PC-3 (cell line): ENCODE results near the gene CAPN5. TPM values are rescaled to one million over a fixed set of nuclear protein-coding genes. Genes with fewer than 3 reads are reported as not detected.

Experiments
- ATAC-seq: fragments of 200-7000 bp; cut with Tn5 transposase; 2 replicates; pipeline ENCODE4 v1.9.1; 2020; ENCODE audit warnings: mild to moderate bottlenecking, moderate library complexity
- BruUV-seq: library from RNA; stranded (reverse); fragments of 400-500 nt; replicated peaks from 2 replicates; lab custom pipeline; 2021; lab: Mats Ljungman, UMichigan
- CTCF ChIA-PET: fragments of 300-600 bp; sonication (Branson Sonifier 250); formaldehyde crosslinking; loops from one replicate; lab custom pipeline; 2022; ENCODE audit warnings: antibody characterized with exemption; lab: Charles Lee
- POLR2A ChIA-PET: fragments of 300-600 bp; sonication (Branson Sonifier 250); formaldehyde crosslinking; loops from one replicate; lab custom pipeline; 2022; ENCODE audit warnings: antibody characterized with exemption; ENCODE audit not compliant: unreplicated experiment; lab: Charles Lee
- DNase-seq: peaks from one replicate; pipeline ENCODE4 v3.0.0-alpha.2; 2015
- H2AFZ ChIP-seq: fragments of 300-600 bp; sonication (generic); 2 replicates; pipeline ENCODE4 v1.6.0; 2016; ENCODE audit warnings: antibody characterized with exemption, low read length
- H3F3A ChIP-seq: fragments of 300-600 bp; sonication (generic); one replicate; pipeline ENCODE4 v1.6.0; 2017; ENCODE audit warnings: antibody characterized with exemption, low read length, control low read depth, mild to moderate bottlenecking; ENCODE audit not compliant: unreplicated experiment
- H3K27ac ChIP-seq: fragments of 300-600 bp; sonication (generic); 2 replicates; pipeline ENCODE4 v1.5.1; 2016; ENCODE audit warnings: mild to moderate bottlenecking, low read length
- H3K27me3 ChIP-seq: fragments of 300-600 bp; sonication (generic); 2 replicates; pipeline ENCODE4 v1.6.1; 2016; ENCODE audit warnings: low read length, mixed read lengths
- H3K36me3 ChIP-seq: fragments of 300-600 bp; sonication (generic); 2 replicates; pipeline ENCODE4 v1.6.1; 2016; ENCODE audit warnings: low read depth, mixed run types, low read length, mixed read lengths
- H3K4me1 ChIP-seq: fragments of 300-600 bp; sonication (generic); 2 replicates; pipeline ENCODE4 v1.5.1; 2016; ENCODE audit warnings: low read length; ENCODE audit not compliant: insufficient read depth
- H3K4me2 ChIP-seq: fragments of 300-600 bp; sonication (generic); 2 replicates; pipeline ENCODE4 v1.6.0; 2016; ENCODE audit warnings: low read length
- H3K4me3 ChIP-seq: fragments of 300-600 bp; sonication (generic); 2 replicates; pipeline ENCODE4 v1.5.1; 2016; ENCODE audit warnings: mild to moderate bottlenecking, low read length, mixed read lengths
- H3K79me2 ChIP-seq: fragments of 300-600 bp; sonication (generic); 2 replicates; pipeline ENCODE4 v1.6.1; 2017; ENCODE audit warnings: low read length, mixed read lengths
- H3K9ac ChIP-seq: fragments of 300-600 bp; sonication (generic); 2 replicates; pipeline ENCODE4 v1.6.0; 2016; ENCODE audit warnings: mild to moderate bottlenecking, low read length
- H3K9me2 ChIP-seq: fragments of 300-600 bp; sonication (generic); replicated peaks from 2 replicates; pipeline ENCODE4 v1.6.1; 2016; ENCODE audit warnings: mixed run types, low read length, mixed read lengths
- H3K9me3 ChIP-seq: fragments of 300-600 bp; sonication (generic); 2 replicates; pipeline ENCODE4 v1.6.1; 2016; ENCODE audit warnings: low read length, mixed read lengths
- H4K20me1 ChIP-seq: fragments of 300-600 bp; sonication (generic); 2 replicates; pipeline ENCODE4 v1.6.1; 2016; ENCODE audit warnings: low read length, mixed read lengths
- CTCF ChIP-seq: fragments of 300-600 bp; sonication (generic); conservative IDR thresholded peaks from 2 replicates; pipeline ENCODE4 v1.5.1; 2017; ENCODE audit warnings: antibody characterized with exemption, low read depth, mild to moderate bottlenecking, low read length
- EZH2 ChIP-seq: fragments of 300-600 bp; sonication (generic); IDR thresholded peaks from one replicate; pipeline ENCODE4 v1.6.1; 2017; ENCODE audit warnings: antibody characterized with exemption, mild to moderate bottlenecking, low read length; ENCODE audit not compliant: unreplicated experiment
- EZH2phosphoT487 ChIP-seq: fragments of 300-600 bp; sonication (generic); IDR thresholded peaks from 2 replicates; pipeline ENCODE4 v1.6.1; 2018; ENCODE audit warnings: mild to moderate bottlenecking, antibody characterized with exemption, low read length, borderline replicate concordance
- intact Hi-C: fragments of 100-400 bp; cut with micrococcal nuclease; formaldehyde crosslinking; loops from 2 replicates; pipeline ENCODE4 v1.9.0; 2023
- total RNA-seq: library from RNA; depleted of rRNA; stranded (reverse); fragments of >200 nt; gene quantifications from 2 replicates; pipeline ENCODE4 v1.2.3, GENCODE V29; 2014

The CAPN5 gene
- total RNA-seq, 1 experiment from 2014 or later = 6.3 TPM

- H3K36me3 ChIP-seq = no peaks in the 10 kb centered on the region
- ChIA-PET CTCF (no interaction called here), POLR2A (no interaction called here)
- intact Hi-C loops = no loop called here
- DNase-seq = no peak
- H3K4me3 ChIP-seq = no peak overlapping the region
- no peak overlapping the region for H3K4me2 ChIP-seq
- TF ChIP-seq EZH2phosphoT487 (no peak), CTCF (no peak), EZH2 (no peak)
- H4K20me1 ChIP-seq = no peaks in the 10 kb centered on the region
- H3K9me3 ChIP-seq = no peaks in the 10 kb centered on the region
- no peaks in the 10 kb centered on the region for H3K9me2 ChIP-seq
- H3K79me2 ChIP-seq = no peaks in the 10 kb centered on the region
- no peak overlapping the region for H3K27ac ChIP-seq
- no peaks in the 10 kb centered on the region for H3K27me3 ChIP-seq
- H3F3A ChIP-seq = no peaks in the 10 kb centered on the region
- no peak for ATAC-seq
- no peak overlapping the region for H2AFZ ChIP-seq
- H3K4me1 ChIP-seq = peaks cover 33% of the 10 kb centered on the region
- no peak overlapping the region for H3K9ac ChIP-seq
- BruUV-seq = no TSS peak
These were observed 1.9 kb downstream of the CAPN5 start for GRCh38 chr11:77068457-77069335.

GRCh38 chr11:77069336-77069968 lies 2.7 kb downstream of the CAPN5 start:
- no peaks in the 10 kb centered on the region for H4K20me1 ChIP-seq
- ATAC-seq (no peak), DNase-seq (no peak)
- intact Hi-C loops = no loop called here
- H3K9ac ChIP-seq = no peak overlapping the region
- ChIA-PET POLR2A (no interaction called here), CTCF (no interaction called here)
- no peak for TF ChIP-seq EZH2
- TF ChIP-seq EZH2phosphoT487 = no peak
- TF ChIP-seq CTCF = no peak
- no peaks in the 10 kb centered on the region for H3K9me3 ChIP-seq
- BruUV-seq = no TSS peak
- no peak overlapping the region for H3K4me2 ChIP-seq
- no peaks in the 10 kb centered on the region for H3K27me3 ChIP-seq
- H3K79me2 ChIP-seq = no peaks in the 10 kb centered on the region
- H3K27ac ChIP-seq = no peak overlapping the region
- H2AFZ ChIP-seq = no peak overlapping the region
- peaks cover 41% of the 10 kb centered on the region for H3K4me1 ChIP-seq
- H3F3A ChIP-seq = no peaks in the 10 kb centered on the region
- H3K36me3 ChIP-seq = no peaks in the 10 kb centered on the region
- H3K9me2 ChIP-seq = no peaks in the 10 kb centered on the region
- no peak overlapping the region for H3K4me3 ChIP-seq
